GM23338 (cell line): Measurements from ENCODE around the gene ITGA8. TPM values are rescaled to one million over a fixed set of nuclear protein-coding genes. Genes with fewer than 3 reads are reported as not detected.
"Not testable (repeated sequence)": the region's sequence is repeated elsewhere in the genome, so short reads cannot be mapped to it uniquely, and the experiment has no call there.

ENCODE experiments used
- ATAC-seq: fragments of 200-7000 bp; cut with Tn5 transposase; 3 replicates; pipeline ENCODE4 v1.9.1; 2020
- DNase-seq: peaks from one replicate; pipeline ENCODE4 v3.0.0-alpha.2; 2015; ENCODE audit warnings: low spot score
- H2AFZ ChIP-seq: fragments of 200-600 bp; sonication (generic); 2 replicates; pipeline ENCODE4 v1.8.0; 2016; ENCODE audit warnings: antibody characterized with exemption, mild to moderate bottlenecking, moderate library complexity
- H3F3A ChIP-seq: fragments of 200-600 bp; sonication (generic); replicated peaks from 2 replicates; pipeline ENCODE4 v1.8.0; 2017; ENCODE audit warnings: antibody characterized with exemption, mixed run types, low read depth
- H3K27ac ChIP-seq: fragments of 200-600 bp; sonication (generic); 2 replicates; pipeline ENCODE4 v1.6.1; 2016; ENCODE audit warnings: low read depth
- H3K27me3 ChIP-seq: fragments of 200-600 bp; sonication (generic); 2 replicates; pipeline ENCODE4 v1.8.0; 2016; ENCODE audit warnings: mild to moderate bottlenecking, mixed run types, moderate library complexity; ENCODE audit not compliant: insufficient read depth
- H3K36me3 ChIP-seq: fragments of 200-600 bp; sonication (generic); 2 replicates; pipeline ENCODE4 v1.8.0; 2016; ENCODE audit warnings: mild to moderate bottlenecking; ENCODE audit not compliant: insufficient read depth
- H3K4me1 ChIP-seq: fragments of 200-600 bp; sonication (generic); 2 replicates; pipeline ENCODE4 v1.8.0; 2016; ENCODE audit warnings: mild to moderate bottlenecking, moderate library complexity; ENCODE audit not compliant: insufficient read depth
- H3K4me2 ChIP-seq: fragments of 200-600 bp; sonication (generic); 2 replicates; pipeline ENCODE4 v1.7.1; 2017; ENCODE audit warnings: mixed run types
- H3K4me3 ChIP-seq: fragments of 200-600 bp; sonication (generic); 2 replicates; pipeline ENCODE4 v1.6.1; 2016; ENCODE audit warnings: mixed run types
- H3K79me2 ChIP-seq: fragments of 200-600 bp; sonication (generic); replicated peaks from 2 replicates; pipeline ENCODE4 v1.8.0; 2017; ENCODE audit warnings: mild to moderate bottlenecking; ENCODE audit not compliant: insufficient read depth
- H3K9me2 ChIP-seq: fragments of 200-600 bp; sonication (generic); 2 replicates; pipeline ENCODE4 v1.8.0; 2017; ENCODE audit not compliant: insufficient read depth
- H4K20me1 ChIP-seq: fragments of 200-600 bp; sonication (generic); replicated peaks from 2 replicates; pipeline ENCODE4 v1.8.0; 2017; ENCODE audit warnings: mild to moderate bottlenecking; ENCODE audit not compliant: insufficient read depth
- H3K27ac Mint-ChIP-seq: 2 replicates; pipeline ENCODE4 v1.8.0; 2020; ENCODE audit warnings: inconsistent platforms, mild to moderate bottlenecking, moderate library complexity, mixed read lengths
- H3K27me3 Mint-ChIP-seq: 3 replicates; pipeline ENCODE4 v1.8.0; 2022; ENCODE audit warnings: low read depth, mild to moderate bottlenecking, moderate library complexity, mixed read lengths, inconsistent platforms; ENCODE audit not compliant: insufficient read depth, poor library complexity
- H3K36me3 Mint-ChIP-seq: 3 replicates; pipeline ENCODE4 v1.8.0; 2021; ENCODE audit warnings: low read depth, mild to moderate bottlenecking, inconsistent platforms, moderate library complexity, mixed read lengths
- H3K4me1 Mint-ChIP-seq: 3 replicates; pipeline ENCODE4 v1.8.0; 2020; ENCODE audit warnings: mild to moderate bottlenecking, inconsistent platforms, mixed read lengths
- H3K4me3 Mint-ChIP-seq: 3 replicates; pipeline ENCODE4 v1.8.0; 2021; ENCODE audit warnings: moderate library complexity, mild to moderate bottlenecking, inconsistent platforms, mixed read lengths
- H3K9me3 Mint-ChIP-seq: 3 replicates; pipeline ENCODE4 v1.8.0; 2020; ENCODE audit warnings: moderate library complexity, mild to moderate bottlenecking, inconsistent platforms, mixed read lengths
- EZH2 ChIP-seq: fragments of 200-600 bp; sonication (generic); IDR thresholded peaks from one replicate; pipeline ENCODE4 v1.8.0; 2017; ENCODE audit warnings: antibody characterized with exemption, mild to moderate bottlenecking, low read depth; ENCODE audit not compliant: unreplicated experiment
- EZH2phosphoT487 ChIP-seq: fragments of 200-600 bp; sonication (generic); IDR thresholded peaks from one replicate; pipeline ENCODE4 v1.8.1; 2018; ENCODE audit warnings: antibody characterized with exemption; ENCODE audit not compliant: unreplicated experiment
- JUNB ChIP-seq: IDR thresholded peaks from one replicate; pipeline ENCODE4 v1.6.1; 2016; ENCODE audit warnings: antibody characterized with exemption; ENCODE audit not compliant: unreplicated experiment
- NANOG ChIP-seq: IDR thresholded peaks from 2 replicates; pipeline ENCODE4 v1.6.1; 2016; ENCODE audit warnings: antibody characterized with exemption, borderline replicate concordance
- ZNF331 ChIP-seq: fragments of 250-450 bp; sonication (Bioruptor Pico); IDR thresholded peaks from 2 replicates; pipeline ENCODE4 v1.5.0; 2020; ENCODE audit warnings: low read depth, mild to moderate bottlenecking, moderate library complexity
- polyA plus RNA-seq: library from polyadenylated mRNA; unstranded; fragments of >200 nt; fragmentation: Nextera tagmentation; extraction: Ambion mirVana; gene quantifications from 2 replicates; pipeline ENCODE4 v1.2.1, GENCODE V29; 2016
- total RNA-seq: library from RNA; depleted of rRNA; stranded (reverse); fragments of >200 nt; shearing (Covaris generic); gene quantifications from 2 replicates; pipeline ENCODE4 v1.2.3, GENCODE V29; 2014
- TF ChIP-seq, protein P1 (sequence below): IDR thresholded peaks from 2 replicates; pipeline ENCODE4 v1.6.1; 2016; ENCODE audit warnings: antibody characterized with exemption

Gene ITGA8
- total and polyA plus RNA-seq, 2 experiments from 2014 or later, result not detected

DNA sequence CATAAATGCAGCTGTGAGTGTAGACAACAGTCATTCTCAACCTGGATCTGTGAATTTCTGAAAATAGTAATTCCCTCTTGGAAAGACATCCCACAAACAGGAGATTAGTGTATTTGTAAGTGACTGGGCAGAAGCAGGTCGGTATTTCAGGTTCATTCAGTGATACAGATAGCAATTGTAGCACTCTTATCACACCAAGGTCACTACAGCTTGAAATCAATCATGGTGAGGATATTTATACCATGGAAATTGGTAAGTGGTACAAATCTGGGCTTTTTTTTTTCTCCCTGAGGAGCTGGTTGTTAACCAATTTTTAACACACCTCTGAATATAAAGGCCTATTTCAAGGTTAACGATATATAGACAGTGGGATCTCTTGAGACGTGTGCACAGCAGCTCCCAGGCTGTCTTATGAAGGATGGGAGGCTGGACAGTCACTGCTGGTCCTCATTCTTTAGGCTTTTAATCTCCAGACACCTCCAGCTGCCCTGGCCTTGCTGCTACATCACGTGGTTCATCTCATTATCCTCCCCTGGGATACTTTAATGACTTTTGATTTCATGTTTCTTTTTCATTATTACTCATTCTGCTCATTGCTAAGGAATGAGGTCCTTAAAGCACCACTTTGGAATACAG is 87.1 kb downstream of the ITGA8 start:
- DNase-seq, result no peak
- Mint-ChIP-seq H3K27ac (no peak overlapping the region), H3K4me1 (peaks cover 4% of the 10 kb centered on the region; the same call in 2 of the 3 replicates), H3K4me3 (no peak overlapping the region), H3K9me3 (no peaks in the 10 kb centered on the region), H3K27me3 (no peaks in the 10 kb centered on the region), H3K36me3 (no peaks in the 10 kb centered on the region)
- no peaks in the 10 kb centered on the region for H3K36me3 ChIP-seq
- TF ChIP-seq NANOG (no peak), JUNB (no peak)
- no peaks in the 10 kb centered on the region for H3K4me1 ChIP-seq
- no peaks in the 10 kb centered on the region for H3K9me2 ChIP-seq
- no peaks in the 10 kb centered on the region for H3F3A ChIP-seq
- H3K27ac ChIP-seq, result no peak overlapping the region
- H3K27me3 ChIP-seq, result no peaks in the 10 kb centered on the region
- H4K20me1 ChIP-seq, result no peaks in the 10 kb centered on the region
- no peaks in the 10 kb centered on the region for H3K79me2 ChIP-seq
- ATAC-seq, result no peak
- H3K4me2 ChIP-seq, result no peak overlapping the region
- no peak overlapping the region for H2AFZ ChIP-seq
- H3K4me3 ChIP-seq, result no peak overlapping the region

DNA sequence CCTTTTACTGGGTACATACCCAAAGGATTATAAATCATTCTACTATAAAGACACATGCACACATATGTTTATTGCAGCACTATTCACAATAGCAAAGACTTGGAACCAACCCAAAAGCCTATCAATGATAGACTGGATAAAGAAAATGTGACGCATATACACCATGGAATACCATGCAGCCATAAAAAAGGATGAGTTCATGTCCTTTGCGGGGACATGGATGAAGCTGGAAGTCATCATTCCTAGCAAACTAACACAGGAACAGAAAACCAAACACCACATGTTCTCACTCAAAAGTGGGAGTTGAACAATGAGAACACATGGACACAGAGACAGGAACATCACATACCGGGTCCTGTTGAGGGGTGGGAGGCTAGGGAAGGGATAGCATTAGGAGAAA is 88.5 kb downstream of the ITGA8 start:
- not testable (repeated sequence) for H3K27ac Mint-ChIP-seq, H3K36me3 Mint-ChIP-seq, H3K4me3 Mint-ChIP-seq, H3K4me2 ChIP-seq, H3K4me1 Mint-ChIP-seq, H3K36me3 ChIP-seq, H3K9me3 Mint-ChIP-seq, DNase-seq, H3K27me3 ChIP-seq, H3K79me2 ChIP-seq, ATAC-seq, H4K20me1 ChIP-seq, H3K4me1 ChIP-seq, H2AFZ ChIP-seq, H3K4me3 ChIP-seq, H3K9me2 ChIP-seq, H3K27me3 Mint-ChIP-seq, H3K27ac ChIP-seq, H3F3A ChIP-seq

GRCh38 chr10:15630353-15630752 is 89.4 kb downstream of the ITGA8 start:
- TF ChIP-seq JUNB (no peak), EZH2 (no peak), EZH2phosphoT487 (no peak), ZNF331 (CRISPR knock-in tag) (no peak)
- TF ChIP-seq, protein P1, sequence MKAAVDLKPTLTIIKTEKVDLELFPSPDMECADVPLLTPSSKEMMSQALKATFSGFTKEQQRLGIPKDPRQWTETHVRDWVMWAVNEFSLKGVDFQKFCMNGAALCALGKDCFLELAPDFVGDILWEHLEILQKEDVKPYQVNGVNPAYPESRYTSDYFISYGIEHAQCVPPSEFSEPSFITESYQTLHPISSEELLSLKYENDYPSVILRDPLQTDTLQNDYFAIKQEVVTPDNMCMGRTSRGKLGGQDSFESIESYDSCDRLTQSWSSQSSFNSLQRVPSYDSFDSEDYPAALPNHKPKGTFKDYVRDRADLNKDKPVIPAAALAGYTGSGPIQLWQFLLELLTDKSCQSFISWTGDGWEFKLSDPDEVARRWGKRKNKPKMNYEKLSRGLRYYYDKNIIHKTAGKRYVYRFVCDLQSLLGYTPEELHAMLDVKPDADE, result no peak
- no peaks in the 10 kb centered on the region for H3K4me1 ChIP-seq
- H3K36me3 Mint-ChIP-seq, result no peaks in the 10 kb centered on the region

More at GRCh38 chr10:15630353-15630752, 89.4 kb downstream of the ITGA8 start:
- Histone ChIP-seq H3K36me3 (no peaks in the 10 kb centered on the region), H4K20me1 (no peaks in the 10 kb centered on the region), H2AFZ (no peak overlapping the region), H3K9me2 (no peaks in the 10 kb centered on the region), H3K27ac (no peak overlapping the region), H3K79me2 (no peaks in the 10 kb centered on the region), H3K27me3 (no peaks in the 10 kb centered on the region), H3K4me3 (no peak overlapping the region), H3F3A (no peaks in the 10 kb centered on the region), H3K4me2 (no peak overlapping the region)
- H3K4me3 Mint-ChIP-seq, result no peak overlapping the region
- H3K27me3 Mint-ChIP-seq, result no peaks in the 10 kb centered on the region
- H3K27ac Mint-ChIP-seq, result no peak overlapping the region
- no peak for DNase-seq
- no peak for ATAC-seq
- H3K9me3 Mint-ChIP-seq, result no peaks in the 10 kb centered on the region
- no peaks in the 10 kb centered on the region for H3K4me1 Mint-ChIP-seq
